ENCODE results near the gene FCAR.
"Not testable (repeated sequence)": the region's sequence is repeated elsewhere in the genome, so short reads cannot be mapped to it uniquely, and the experiment has no call there.

FCAR gene

DNA sequence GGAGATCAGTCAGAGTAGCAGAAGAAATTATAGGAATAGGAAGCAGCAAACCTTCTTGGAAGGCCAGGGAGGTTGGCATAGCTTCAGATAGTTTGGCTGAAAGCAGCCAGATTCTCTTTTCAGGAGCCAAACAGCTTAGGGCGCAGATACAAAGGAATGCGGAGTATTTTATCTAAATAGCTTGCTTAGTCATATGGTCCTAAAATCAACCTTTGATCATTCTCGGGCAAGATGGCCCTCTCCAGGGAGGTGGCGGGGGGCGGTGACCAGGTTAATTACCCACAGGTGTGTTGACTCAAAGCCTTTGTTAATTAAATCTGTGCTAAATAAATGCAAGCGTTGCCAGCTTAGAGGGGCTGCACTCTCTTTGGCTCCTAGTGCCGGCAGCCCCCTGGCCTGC, 19.4 kb downstream of the FCAR start:
- H3K27ac ChIP-seq (ENCODE audit: low read length), result no peak overlapping the region
- no peak overlapping the region for H3K4me3 ChIP-seq (ENCODE audit: low read length in 2 of 2)
- no peaks in the 10 kb centered on the region for H3K4me1 ChIP-seq (ENCODE audit: control insufficient read depth, insufficient read depth, low read length)
- H3K9ac ChIP-seq (ENCODE audit: low read length in 2 of 2), result no peak overlapping the region
- H3K27me3 ChIP-seq (ENCODE audit: control insufficient read depth in 1 of 2, insufficient read depth in 2 of 2, low read length in 2 of 2), result no peaks in the 10 kb centered on the region
- H3K36me3 ChIP-seq (ENCODE audit: control insufficient read depth in 2 of 2, insufficient read depth in 2 of 2, low read length in 2 of 2), result no peaks in the 10 kb centered on the region
- H3K9me3 ChIP-seq (ENCODE audit: control insufficient read depth in 2 of 2, low read length in 2 of 2), result no peaks in the 10 kb centered on the region

DNA sequence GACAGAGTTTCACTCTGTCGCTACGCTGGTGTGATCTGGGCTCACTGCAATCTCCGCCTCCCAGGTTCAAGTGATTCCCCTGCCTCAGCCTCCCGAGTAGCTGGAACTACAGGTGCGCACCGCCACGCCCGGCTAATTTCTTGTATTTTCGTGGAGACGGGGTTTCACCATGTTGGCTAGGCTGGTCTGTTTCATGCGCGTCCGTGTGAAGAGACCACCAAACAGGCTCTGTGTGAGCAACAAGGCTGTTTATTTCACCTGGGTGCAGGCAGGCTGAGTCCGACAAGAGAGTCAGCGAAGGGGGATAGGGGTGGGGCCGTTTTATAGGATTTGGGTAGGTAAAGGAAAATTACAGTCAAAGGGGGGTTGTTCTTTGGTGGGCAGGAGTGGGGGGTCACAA, 20.1 kb downstream of the FCAR start:
- H3K4me3 ChIP-seq (ENCODE audit: low read length in 2 of 2); H3K36me3 ChIP-seq (ENCODE audit: control insufficient read depth in 2 of 2, insufficient read depth in 2 of 2, low read length in 2 of 2); H3K27ac ChIP-seq (ENCODE audit: low read length); H3K9me3 ChIP-seq (ENCODE audit: control insufficient read depth in 2 of 2, low read length in 2 of 2); H3K4me1 ChIP-seq (ENCODE audit: control insufficient read depth, insufficient read depth, low read length); H3K27me3 ChIP-seq (ENCODE audit: control insufficient read depth in 1 of 2, insufficient read depth in 2 of 2, low read length in 2 of 2); H3K9ac ChIP-seq (ENCODE audit: low read length in 2 of 2): not testable (repeated sequence)

DNA sequence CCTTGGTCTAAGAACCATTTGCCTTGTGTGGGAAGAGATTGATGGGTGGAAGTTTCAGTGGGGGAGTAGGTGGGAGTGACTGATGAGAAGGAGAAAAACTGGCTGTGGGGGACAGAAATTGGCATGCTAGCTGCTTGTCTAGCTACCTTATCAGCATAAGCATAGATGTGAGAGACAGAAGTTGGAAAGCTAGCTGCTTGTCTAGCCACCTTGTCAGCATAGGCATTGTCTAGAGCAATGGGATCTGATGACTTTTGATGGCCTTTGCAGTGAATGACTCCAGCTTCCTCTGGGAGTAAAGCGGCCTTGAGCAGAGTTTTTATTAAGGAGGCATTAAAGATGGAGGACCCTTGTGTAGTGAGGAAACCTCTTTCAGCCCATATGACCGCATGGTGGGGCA, 22.0 kb downstream of the FCAR start:
- Histone ChIP-seq H3K27me3 (ENCODE audit: control insufficient read depth in 1 of 2, insufficient read depth in 2 of 2, low read length in 2 of 2) (no peaks in the 10 kb centered on the region), H3K4me3 (ENCODE audit: low read length in 2 of 2) (no peak overlapping the region), H3K9ac (ENCODE audit: low read length in 2 of 2) (no peak overlapping the region), H3K4me1 (ENCODE audit: control insufficient read depth, insufficient read depth, low read length) (no peaks in the 10 kb centered on the region), H3K36me3 (ENCODE audit: control insufficient read depth in 2 of 2, insufficient read depth in 2 of 2, low read length in 2 of 2) (no peaks in the 10 kb centered on the region), H3K9me3 (ENCODE audit: control insufficient read depth in 2 of 2, low read length in 2 of 2) (no peaks in the 10 kb centered on the region), H3K27ac (ENCODE audit: low read length) (no peak overlapping the region)

DNA sequence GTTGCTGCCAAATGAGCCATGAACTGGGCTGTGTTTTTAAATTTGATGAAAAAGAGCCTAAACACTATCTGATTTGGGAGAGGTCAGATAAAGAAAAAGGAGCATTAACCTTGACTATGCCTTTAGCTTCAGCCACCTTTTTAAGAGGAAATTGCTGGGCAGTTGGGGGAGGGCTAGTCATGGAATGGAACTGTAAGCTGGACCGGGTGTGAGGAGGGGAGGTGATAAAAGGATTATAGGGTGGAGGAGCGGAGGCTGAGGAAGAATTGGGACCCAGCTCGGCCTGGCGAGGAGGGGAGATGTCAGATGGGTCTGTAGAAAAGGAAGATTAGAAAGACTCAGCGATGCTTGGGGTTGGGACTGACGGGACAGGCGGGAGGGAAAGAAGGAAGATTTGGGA, 24.6 kb downstream of the FCAR start:
- not testable (repeated sequence) for H3K36me3 ChIP-seq (ENCODE audit: control insufficient read depth in 2 of 2, insufficient read depth in 2 of 2, low read length in 2 of 2); H3K27me3 ChIP-seq (ENCODE audit: control insufficient read depth in 1 of 2, insufficient read depth in 2 of 2, low read length in 2 of 2); H3K27ac ChIP-seq (ENCODE audit: low read length); H3K9ac ChIP-seq (ENCODE audit: low read length in 2 of 2); H3K9me3 ChIP-seq (ENCODE audit: control insufficient read depth in 2 of 2, low read length in 2 of 2); H3K4me1 ChIP-seq (ENCODE audit: control insufficient read depth, insufficient read depth, low read length); H3K4me3 ChIP-seq (ENCODE audit: low read length in 2 of 2)

DNA sequence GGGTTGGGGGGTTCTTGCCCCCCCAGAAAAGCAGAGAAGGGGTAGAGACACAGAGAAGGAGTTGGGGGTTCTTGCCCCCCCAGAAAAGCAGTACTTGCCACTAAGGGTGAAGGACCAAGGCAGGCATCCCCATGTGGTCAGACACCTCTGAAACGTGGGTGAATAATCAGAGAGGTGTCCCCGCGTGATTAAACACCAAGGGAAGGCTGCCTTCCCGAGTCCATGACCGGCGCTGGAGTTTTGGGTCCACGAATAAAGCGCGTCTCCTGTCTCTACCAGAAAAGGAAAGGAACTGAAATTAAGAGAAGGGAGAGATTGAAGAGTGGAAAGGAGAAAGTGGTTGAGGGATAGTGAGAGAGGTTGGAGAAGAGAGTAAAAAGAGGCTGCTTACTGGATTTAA, 25.6 kb downstream of the FCAR start:
- not testable (repeated sequence) for H3K27ac ChIP-seq (ENCODE audit: low read length); H3K36me3 ChIP-seq (ENCODE audit: control insufficient read depth in 2 of 2, insufficient read depth in 2 of 2, low read length in 2 of 2); H3K4me3 ChIP-seq (ENCODE audit: low read length in 2 of 2); H3K9ac ChIP-seq (ENCODE audit: low read length in 2 of 2); H3K4me1 ChIP-seq (ENCODE audit: control insufficient read depth, insufficient read depth, low read length); H3K9me3 ChIP-seq (ENCODE audit: control insufficient read depth in 2 of 2, low read length in 2 of 2); H3K27me3 ChIP-seq (ENCODE audit: control insufficient read depth in 1 of 2, insufficient read depth in 2 of 2, low read length in 2 of 2)

DNA sequence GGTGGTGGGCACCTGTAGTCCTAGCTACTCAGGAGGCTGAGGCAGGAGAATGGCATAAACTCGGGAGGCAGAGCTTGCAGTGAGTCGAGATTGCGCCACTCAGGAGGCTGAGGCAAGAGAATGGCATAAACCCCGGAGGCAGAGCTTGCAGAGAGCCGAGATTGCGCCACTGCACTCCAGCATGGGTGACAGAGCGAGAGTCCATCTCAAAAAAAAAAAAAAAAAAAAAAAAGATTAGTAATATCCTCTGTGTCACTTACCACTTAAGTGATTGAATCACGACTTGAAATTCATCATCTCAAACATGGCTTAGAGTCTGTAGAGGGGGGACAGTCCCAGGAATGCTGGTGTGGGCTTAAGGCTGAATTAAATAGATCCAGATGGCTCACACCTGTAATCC, 27.1 kb downstream of the FCAR start:
- H3K4me1 ChIP-seq (ENCODE audit: control insufficient read depth, insufficient read depth, low read length); H3K27ac ChIP-seq (ENCODE audit: low read length): not testable (repeated sequence)

DNA sequence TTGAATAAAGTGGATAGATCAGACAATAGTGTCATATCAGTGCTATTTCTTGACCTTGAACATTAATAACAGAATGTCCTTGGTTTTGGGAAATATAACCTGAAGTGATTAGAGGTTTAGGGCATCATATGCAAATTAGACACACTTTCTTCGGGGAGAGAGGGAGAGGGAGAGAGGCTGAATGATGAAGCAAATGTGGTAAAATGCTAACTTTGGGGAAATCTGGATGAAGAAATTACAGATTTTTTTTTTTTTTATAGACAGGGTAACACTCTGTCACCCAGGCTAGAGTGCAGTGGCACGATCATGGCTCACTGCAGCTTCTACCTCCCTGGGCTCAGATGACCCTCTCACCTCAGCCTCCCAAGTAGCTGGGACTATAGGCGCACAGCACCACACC, 28.0 kb downstream of the FCAR start:
- no peaks in the 10 kb centered on the region for H3K9me3 ChIP-seq (ENCODE audit: control insufficient read depth in 2 of 2, low read length in 2 of 2)
- no peak overlapping the region for H3K9ac ChIP-seq (ENCODE audit: low read length in 2 of 2)
- H3K27ac ChIP-seq (ENCODE audit: low read length), result no peak overlapping the region
- H3K4me1 ChIP-seq (ENCODE audit: control insufficient read depth, insufficient read depth, low read length), result no peaks in the 10 kb centered on the region
- peaks cover 0 to 2% of the 10 kb centered on the region in 2 donors for H3K27me3 ChIP-seq (ENCODE audit: control insufficient read depth in 1 of 2, insufficient read depth in 2 of 2, low read length in 2 of 2)
- H3K4me3 ChIP-seq (ENCODE audit: low read length in 2 of 2), result no peak overlapping the region
- no peaks in the 10 kb centered on the region for H3K36me3 ChIP-seq (ENCODE audit: control insufficient read depth in 2 of 2, insufficient read depth in 2 of 2, low read length in 2 of 2)

More for the DNA sequence above, 27.1 kb downstream of the FCAR start:
- H3K9me3 ChIP-seq (ENCODE audit: control insufficient read depth in 2 of 2, low read length in 2 of 2); H3K9ac ChIP-seq (ENCODE audit: low read length in 2 of 2); H3K27me3 ChIP-seq (ENCODE audit: control insufficient read depth in 1 of 2, insufficient read depth in 2 of 2, low read length in 2 of 2); H3K36me3 ChIP-seq (ENCODE audit: control insufficient read depth in 2 of 2, insufficient read depth in 2 of 2, low read length in 2 of 2); H3K4me3 ChIP-seq (ENCODE audit: low read length in 2 of 2): not testable (repeated sequence)

DNA sequence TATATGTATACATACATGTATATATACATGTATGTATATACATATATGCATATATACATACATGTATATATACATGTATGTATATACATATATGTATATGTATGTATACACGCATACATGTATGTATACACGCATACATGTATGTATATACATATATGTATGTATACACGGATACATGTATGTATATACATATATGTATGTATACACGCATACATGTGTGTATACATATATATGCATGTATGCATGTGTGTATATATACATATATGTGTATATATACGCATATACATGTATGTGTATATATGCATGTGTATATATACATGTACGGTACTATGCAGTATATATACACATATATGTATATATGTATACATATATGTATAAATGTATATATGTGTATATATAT, 29.3 kb downstream of the FCAR start:
- H3K4me1 ChIP-seq (ENCODE audit: control insufficient read depth, insufficient read depth, low read length), result no peaks in the 10 kb centered on the region
- H3K9ac ChIP-seq (ENCODE audit: low read length in 2 of 2), result no peak overlapping the region
- H3K27ac ChIP-seq (ENCODE audit: low read length), result no peak overlapping the region
- H3K36me3 ChIP-seq (ENCODE audit: control insufficient read depth in 2 of 2, insufficient read depth in 2 of 2, low read length in 2 of 2), result no peaks in the 10 kb centered on the region
- H3K4me3 ChIP-seq (ENCODE audit: low read length in 2 of 2), result no peak overlapping the region
- peaks cover 0 to 2% of the 10 kb centered on the region in 2 donors for H3K27me3 ChIP-seq (ENCODE audit: control insufficient read depth in 1 of 2, insufficient read depth in 2 of 2, low read length in 2 of 2)
- H3K9me3 ChIP-seq (ENCODE audit: control insufficient read depth in 2 of 2, low read length in 2 of 2), result no peaks in the 10 kb centered on the region

DNA sequence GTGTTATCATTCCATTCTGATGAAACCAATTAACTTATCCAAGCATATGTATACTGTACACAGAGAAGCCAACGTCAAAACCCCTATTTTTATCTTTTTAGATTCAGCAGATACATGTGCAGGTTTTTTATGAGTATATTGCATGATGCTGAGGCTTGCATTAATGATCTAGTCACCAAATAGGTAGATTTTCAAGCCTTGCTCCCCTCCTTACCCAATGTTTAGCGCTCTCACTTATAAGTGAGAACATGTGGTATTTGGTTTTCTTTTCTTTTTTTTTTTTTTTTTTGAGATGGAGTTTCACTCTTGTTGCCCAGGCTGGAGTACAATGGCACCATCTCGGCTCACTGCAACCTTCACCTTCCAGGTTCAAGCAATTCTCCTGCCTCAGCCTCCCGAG, 30.2 kb downstream of the FCAR start:
- H3K9ac ChIP-seq (ENCODE audit: low read length in 2 of 2); H3K36me3 ChIP-seq (ENCODE audit: control insufficient read depth in 2 of 2, insufficient read depth in 2 of 2, low read length in 2 of 2); H3K9me3 ChIP-seq (ENCODE audit: control insufficient read depth in 2 of 2, low read length in 2 of 2); H3K27ac ChIP-seq (ENCODE audit: low read length); H3K4me3 ChIP-seq (ENCODE audit: low read length in 2 of 2); H3K27me3 ChIP-seq (ENCODE audit: control insufficient read depth in 1 of 2, insufficient read depth in 2 of 2, low read length in 2 of 2); H3K4me1 ChIP-seq (ENCODE audit: control insufficient read depth, insufficient read depth, low read length): not testable (repeated sequence)

DNA sequence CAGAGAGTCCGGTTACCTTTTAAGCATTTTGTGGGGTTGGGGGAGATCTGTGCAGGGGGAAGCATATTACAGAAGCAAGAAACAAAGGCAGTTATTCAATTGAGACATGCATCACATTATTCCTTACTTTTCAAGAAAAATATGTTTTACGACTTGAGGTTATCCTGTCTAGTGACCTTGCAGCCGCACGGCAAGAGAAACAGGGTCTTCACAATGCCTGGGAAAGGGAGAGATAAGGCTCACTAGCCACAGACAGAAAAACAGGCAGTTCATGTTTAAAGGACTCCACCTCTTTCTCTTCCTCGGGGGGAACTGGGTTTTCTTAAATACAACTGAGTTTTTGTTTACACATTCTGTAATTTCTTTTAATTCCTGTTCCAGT, 31.4 kb downstream of the FCAR start:
- H3K4me3 ChIP-seq (ENCODE audit: low read length in 2 of 2), result no peak overlapping the region
- H3K27ac ChIP-seq (ENCODE audit: low read length), result no peak overlapping the region
- H3K4me1 ChIP-seq (ENCODE audit: control insufficient read depth, insufficient read depth, low read length), result no peaks in the 10 kb centered on the region
- H3K36me3 ChIP-seq (ENCODE audit: control insufficient read depth in 2 of 2, insufficient read depth in 2 of 2, low read length in 2 of 2), result no peaks in the 10 kb centered on the region
- no peaks in the 10 kb centered on the region for H3K9me3 ChIP-seq (ENCODE audit: control insufficient read depth in 2 of 2, low read length in 2 of 2)
- H3K9ac ChIP-seq (ENCODE audit: low read length in 2 of 2), result no peak overlapping the region
- H3K27me3 ChIP-seq (ENCODE audit: control insufficient read depth in 1 of 2, insufficient read depth in 2 of 2, low read length in 2 of 2), result peaks cover 0 to 2% of the 10 kb centered on the region in 2 donors

DNA sequence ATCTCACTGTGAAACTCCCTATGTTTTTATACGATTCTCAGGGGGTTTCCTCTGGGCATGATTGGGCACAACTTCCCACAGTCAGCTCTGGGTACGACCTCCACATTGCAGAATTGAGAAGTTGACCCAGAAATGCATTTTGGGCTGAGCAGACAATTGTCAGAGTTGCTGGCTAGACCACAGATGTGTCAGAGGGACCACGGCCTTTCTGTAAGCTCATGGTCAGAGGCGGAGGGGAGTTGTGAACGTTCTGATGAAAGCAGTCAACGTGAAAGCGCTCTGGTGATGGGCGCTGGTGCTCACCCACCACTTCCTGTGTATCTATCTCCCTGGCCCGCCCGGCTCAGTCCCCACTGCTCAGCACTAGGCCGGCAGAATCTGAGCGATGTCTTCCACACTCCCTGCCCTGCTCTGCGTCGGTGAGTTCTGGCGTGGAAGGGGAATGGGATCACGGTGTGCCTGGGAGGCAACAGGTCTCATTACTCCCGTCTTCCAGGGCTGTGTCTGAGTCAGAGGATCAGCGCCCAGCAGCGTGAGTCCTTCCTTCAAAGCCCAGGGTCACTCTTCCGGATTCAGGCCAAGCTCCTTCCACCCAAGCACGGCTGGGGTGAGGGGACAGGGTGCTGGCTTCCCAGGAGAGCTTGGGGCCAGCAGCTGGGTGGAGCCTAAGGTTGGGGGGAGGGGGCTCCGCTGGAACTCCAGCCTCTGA, 31.9 kb downstream of the FCAR start, which contains the start of gene NCR1:
Gene NCR1, plus strand, starts transcription at position 346 of the 709 bp plus-strand sequence. Its CDS starts 40 bp downstream, at position 386.
- Histone ChIP-seq H3K27me3 (ENCODE audit: control insufficient read depth in 1 of 2, insufficient read depth in 2 of 2, low read length in 2 of 2) (peaks cover 0 to 2% of the 10 kb centered on the region in 2 donors), H3K36me3 (ENCODE audit: control insufficient read depth in 2 of 2, insufficient read depth in 2 of 2, low read length in 2 of 2) (no peaks in the 10 kb centered on the region), H3K9me3 (ENCODE audit: control insufficient read depth in 2 of 2, low read length in 2 of 2) (no peaks in the 10 kb centered on the region), H3K27ac (ENCODE audit: low read length) (no peak within 1 kb of the TSS), H3K4me1 (ENCODE audit: control insufficient read depth, insufficient read depth, low read length) (no peaks in the 10 kb centered on the region), H3K9ac (ENCODE audit: low read length in 2 of 2) (no peak within 1 kb of the TSS), H3K4me3 (ENCODE audit: low read length in 2 of 2) (no peak within 1 kb of the TSS)

Measured in stomach smooth muscle (tissue), 2 donors.